Measurements from ENCODE around the gene PCCA. TPM values are rescaled to one million over a fixed set of nuclear protein-coding genes. Genes with fewer than 3 reads are reported as not detected.
A peak's percentile ranks its signal among the peaks of the same experiment; 100 is the strongest.

Gene PCCA
- polyA plus RNA-seq, 4 donors, result 3.0 to 24.7 (median 14.8) TPM

- Histone ChIP-seq H3K4me1 (ENCODE audit: control insufficient read depth in 3 of 3, insufficient read depth in 2 of 3, low read depth in 1 of 3, low read length in 2 of 3) (no peaks in the 10 kb centered on the region), H3K36me3 (ENCODE audit: control insufficient read depth in 3 of 3, insufficient read depth in 2 of 3, low read depth in 1 of 3, low read length in 3 of 3) (peaks cover 0 to 3% (median 0%) of the 10 kb centered on the region in 3 donors), H3K27ac (ENCODE audit: low read depth in 1 of 3, low read length in 2 of 3) (no peak overlapping the region), H3K4me3 (ENCODE audit: low read depth in 1 of 3, low read length in 3 of 3) (no peak overlapping the region), H3K9me3 (ENCODE audit: control insufficient read depth in 2 of 2, insufficient read depth in 1 of 2, low read depth in 1 of 2, low read length in 1 of 2) (no peaks in the 10 kb centered on the region), H3K27me3 (ENCODE audit: control insufficient read depth in 3 of 3, insufficient read depth in 3 of 3, low read length in 3 of 3) (no peaks in the 10 kb centered on the region)
- DNase-seq (no peak), FAIRE-seq (no peak)
- WGBS, 3 donors, result 85 to 90% (median 87%) methylated on average over 2 of the region's 2 CpGs
Observed at GRCh38 chr13:100362371-100362770, 273.5 kb downstream of the PCCA start.

DNA sequence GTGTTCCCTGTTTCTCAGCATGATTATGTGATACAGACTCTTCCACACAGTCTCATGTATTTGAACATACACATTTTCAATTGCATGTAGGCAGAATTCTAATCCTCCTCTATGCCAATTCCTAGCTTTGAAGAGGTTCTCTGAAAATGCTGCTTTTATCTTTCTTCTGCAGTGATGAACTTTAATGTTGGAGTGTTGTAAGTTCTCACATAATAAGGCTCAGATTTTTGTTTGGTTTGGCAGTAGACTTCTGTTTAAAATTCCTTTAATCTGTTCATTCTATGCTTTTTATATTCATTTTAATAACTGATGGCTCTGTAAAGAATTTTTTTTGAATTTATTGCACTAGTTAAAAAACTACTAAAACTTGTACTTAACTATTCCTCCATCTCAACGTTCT lies 273.9 kb downstream of the PCCA start:
- no peaks in the 10 kb centered on the region for H3K9me3 ChIP-seq (ENCODE audit: control insufficient read depth in 2 of 2, insufficient read depth in 1 of 2, low read depth in 1 of 2, low read length in 1 of 2)
- H3K36me3 ChIP-seq (ENCODE audit: control insufficient read depth in 3 of 3, insufficient read depth in 2 of 3, low read depth in 1 of 3, low read length in 3 of 3), result peaks cover 0 to 3% (median 0%) of the 10 kb centered on the region in 3 donors
- WGBS, 3 donors, result 53 to 74% (median 69%) methylated on average over 1 of the region's 1 CpG
- no peaks in the 10 kb centered on the region for H3K4me1 ChIP-seq (ENCODE audit: control insufficient read depth in 3 of 3, insufficient read depth in 2 of 3, low read depth in 1 of 3, low read length in 2 of 3)
- H3K27me3 ChIP-seq (ENCODE audit: control insufficient read depth in 3 of 3, insufficient read depth in 3 of 3, low read length in 3 of 3), result no peaks in the 10 kb centered on the region
- H3K27ac ChIP-seq (ENCODE audit: low read depth in 1 of 3, low read length in 2 of 3), result no peak overlapping the region
- FAIRE-seq, result no peak
- H3K4me3 ChIP-seq (ENCODE audit: low read depth in 1 of 3, low read length in 3 of 3), result no peak overlapping the region
- no peak for DNase-seq

GRCh38 chr13:100363285-100363711 lies 274.4 kb downstream of the PCCA start:
- Histone ChIP-seq H3K4me1 (ENCODE audit: control insufficient read depth in 3 of 3, insufficient read depth in 2 of 3, low read depth in 1 of 3, low read length in 2 of 3) (no peaks in the 10 kb centered on the region), H3K36me3 (ENCODE audit: control insufficient read depth in 3 of 3, insufficient read depth in 2 of 3, low read depth in 1 of 3, low read length in 3 of 3) (peaks cover 0 to 3% (median 0%) of the 10 kb centered on the region in 3 donors), H3K27me3 (ENCODE audit: control insufficient read depth in 3 of 3, insufficient read depth in 3 of 3, low read length in 3 of 3) (no peaks in the 10 kb centered on the region), H3K27ac (ENCODE audit: low read depth in 1 of 3, low read length in 2 of 3) (no peak overlapping the region), H3K9me3 (ENCODE audit: control insufficient read depth in 2 of 2, insufficient read depth in 1 of 2, low read depth in 1 of 2, low read length in 1 of 2) (no peaks in the 10 kb centered on the region), H3K4me3 (ENCODE audit: low read depth in 1 of 3, low read length in 3 of 3) (no peak overlapping the region)
- DNase-seq (no peak), FAIRE-seq (no peak)
- 61 to 85% (median 78%) methylated on average over 3 of the region's 3 CpGs for WGBS, 3 donors

DNA sequence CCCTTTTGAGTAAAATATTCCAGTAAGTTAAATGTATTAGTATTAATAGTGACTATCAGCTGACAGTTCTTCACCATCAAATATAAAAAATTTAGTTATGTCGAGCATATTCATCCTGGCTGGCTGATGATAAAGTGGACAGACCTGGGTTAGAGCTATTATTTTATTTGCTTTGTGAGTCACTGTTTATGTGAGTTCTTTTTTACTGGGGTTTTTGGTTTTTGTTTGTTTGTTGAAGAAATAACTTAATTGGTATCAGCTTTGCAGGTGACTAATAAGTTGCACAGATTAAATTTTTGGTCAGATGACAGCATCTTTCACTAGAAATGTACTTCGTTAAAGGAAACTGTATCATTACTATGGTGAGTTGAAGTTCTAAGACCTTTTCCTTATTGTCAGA lies 275.0 kb downstream of the PCCA start:
- DNase-seq (no peak), FAIRE-seq (no peak)
- Histone ChIP-seq H3K4me3 (ENCODE audit: low read depth in 1 of 3, low read length in 3 of 3) (no peak overlapping the region), H3K27me3 (ENCODE audit: control insufficient read depth in 3 of 3, insufficient read depth in 3 of 3, low read length in 3 of 3) (no peaks in the 10 kb centered on the region), H3K4me1 (ENCODE audit: control insufficient read depth in 3 of 3, insufficient read depth in 2 of 3, low read depth in 1 of 3, low read length in 2 of 3) (no peaks in the 10 kb centered on the region), H3K36me3 (ENCODE audit: control insufficient read depth in 3 of 3, insufficient read depth in 2 of 3, low read depth in 1 of 3, low read length in 3 of 3) (peaks cover 0 to 3% (median 0%) of the 10 kb centered on the region in 3 donors), H3K9me3 (ENCODE audit: control insufficient read depth in 2 of 2, insufficient read depth in 1 of 2, low read depth in 1 of 2, low read length in 1 of 2) (no peaks in the 10 kb centered on the region), H3K27ac (ENCODE audit: low read depth in 1 of 3, low read length in 2 of 3) (no peak overlapping the region)
- WGBS, 3 donors, result 74 to 77% (median 74%) methylated on average over 2 of the region's 2 CpGs

- WGBS, 3 donors, result 96 to 100% (median 96%) methylated on average over 4 of the region's 4 CpGs
- Histone ChIP-seq H3K9me3 (ENCODE audit: control insufficient read depth in 2 of 2, insufficient read depth in 1 of 2, low read depth in 1 of 2, low read length in 1 of 2) (no peaks in the 10 kb centered on the region), H3K27ac (ENCODE audit: low read depth in 1 of 3, low read length in 2 of 3) (no peak overlapping the region), H3K4me1 (ENCODE audit: control insufficient read depth in 3 of 3, insufficient read depth in 2 of 3, low read depth in 1 of 3, low read length in 2 of 3) (no peaks in the 10 kb centered on the region), H3K4me3 (ENCODE audit: low read depth in 1 of 3, low read length in 3 of 3) (no peak overlapping the region), H3K36me3 (ENCODE audit: control insufficient read depth in 3 of 3, insufficient read depth in 2 of 3, low read depth in 1 of 3, low read length in 3 of 3) (peaks cover 0 to 3% (median 0%) of the 10 kb centered on the region in 3 donors), H3K27me3 (ENCODE audit: control insufficient read depth in 3 of 3, insufficient read depth in 3 of 3, low read length in 3 of 3) (no peaks in the 10 kb centered on the region)
- DNase-seq (no peak), FAIRE-seq (no peak)
Observed at GRCh38 chr13:100364591-100364990, 275.7 kb downstream of the PCCA start.

GRCh38 chr13:100365680-100366079 lies 276.8 kb downstream of the PCCA start:
- DNase-seq (no peak), FAIRE-seq (no peak)
- no peaks in the 10 kb centered on the region for H3K9me3 ChIP-seq (ENCODE audit: control insufficient read depth in 2 of 2, insufficient read depth in 1 of 2, low read depth in 1 of 2, low read length in 1 of 2)
- H3K27ac ChIP-seq (ENCODE audit: low read depth in 1 of 3, low read length in 2 of 3), result no peak overlapping the region
- H3K36me3 ChIP-seq (ENCODE audit: control insufficient read depth in 3 of 3, insufficient read depth in 2 of 3, low read depth in 1 of 3, low read length in 3 of 3), result peaks cover 0 to 3% (median 0%) of the 10 kb centered on the region in 3 donors
- no peak overlapping the region for H3K4me3 ChIP-seq (ENCODE audit: low read depth in 1 of 3, low read length in 3 of 3)
- 68 to 92% (median 84%) methylated on average over 3 of the region's 3 CpGs for WGBS, 3 donors
- H3K4me1 ChIP-seq (ENCODE audit: control insufficient read depth in 3 of 3, insufficient read depth in 2 of 3, low read depth in 1 of 3, low read length in 2 of 3), result no peaks in the 10 kb centered on the region
- H3K27me3 ChIP-seq (ENCODE audit: control insufficient read depth in 3 of 3, insufficient read depth in 3 of 3, low read length in 3 of 3), result no peaks in the 10 kb centered on the region

GRCh38 chr13:100378533-100378932 lies 289.6 kb downstream of the PCCA start:
- DNase-seq (no peak), FAIRE-seq (no peak)
- peaks cover 0 to 13% (median 0%) of the 10 kb centered on the region in 3 donors for H3K36me3 ChIP-seq (ENCODE audit: control insufficient read depth in 3 of 3, insufficient read depth in 2 of 3, low read depth in 1 of 3, low read length in 3 of 3)

GRCh38 chr13:100381595-100382224 lies 292.8 kb downstream of the PCCA start:
- DNase-seq, result peak in 1 of 2 donors; percentile 11
- Histone ChIP-seq H3K27ac (ENCODE audit: low read depth in 1 of 3, low read length in 2 of 3) (no peak overlapping the region), H3K9me3 (ENCODE audit: control insufficient read depth in 2 of 2, insufficient read depth in 1 of 2, low read depth in 1 of 2, low read length in 1 of 2) (peaks cover 0 to 23% of the 10 kb centered on the region in 2 donors), H3K4me1 (ENCODE audit: control insufficient read depth in 3 of 3, insufficient read depth in 2 of 3, low read depth in 1 of 3, low read length in 2 of 3) (no peaks in the 10 kb centered on the region), H3K27me3 (ENCODE audit: control insufficient read depth in 3 of 3, insufficient read depth in 3 of 3, low read length in 3 of 3) (no peaks in the 10 kb centered on the region), H3K36me3 (ENCODE audit: control insufficient read depth in 3 of 3, insufficient read depth in 2 of 3, low read depth in 1 of 3, low read length in 3 of 3) (peaks cover 0 to 9% (median 0%) of the 10 kb centered on the region in 3 donors), H3K4me3 (ENCODE audit: low read depth in 1 of 3, low read length in 3 of 3) (no peak overlapping the region)
- WGBS, 3 donors, result 70 to 87% (median 82%) methylated on average over 16 of the region's 16 CpGs
- FAIRE-seq, result no peak

More at GRCh38 chr13:100378533-100378932, 289.6 kb downstream of the PCCA start:
- no peaks in the 10 kb centered on the region for H3K4me1 ChIP-seq (ENCODE audit: control insufficient read depth in 3 of 3, insufficient read depth in 2 of 3, low read depth in 1 of 3, low read length in 2 of 3)
- H3K27me3 ChIP-seq (ENCODE audit: control insufficient read depth in 3 of 3, insufficient read depth in 3 of 3, low read length in 3 of 3), result no peaks in the 10 kb centered on the region
- H3K27ac ChIP-seq (ENCODE audit: low read depth in 1 of 3, low read length in 2 of 3), result no peak overlapping the region
- H3K9me3 ChIP-seq (ENCODE audit: control insufficient read depth in 2 of 2, insufficient read depth in 1 of 2, low read depth in 1 of 2, low read length in 1 of 2), result peaks cover 0 to 31% of the 10 kb centered on the region in 2 donors
- H3K4me3 ChIP-seq (ENCODE audit: low read depth in 1 of 3, low read length in 3 of 3), result no peak overlapping the region

GRCh38 chr13:100382785-100383184 lies 293.9 kb downstream of the PCCA start:
- H3K4me3 ChIP-seq (ENCODE audit: low read depth in 1 of 3, low read length in 3 of 3), result no peak overlapping the region
- DNase-seq (no peak), FAIRE-seq (no peak)
- no peak overlapping the region for H3K27ac ChIP-seq (ENCODE audit: low read depth in 1 of 3, low read length in 2 of 3)
- H3K36me3 ChIP-seq (ENCODE audit: control insufficient read depth in 3 of 3, insufficient read depth in 2 of 3, low read depth in 1 of 3, low read length in 3 of 3), result peaks cover 0 to 9% (median 0%) of the 10 kb centered on the region in 3 donors
- no peaks in the 10 kb centered on the region for H3K4me1 ChIP-seq (ENCODE audit: control insufficient read depth in 3 of 3, insufficient read depth in 2 of 3, low read depth in 1 of 3, low read length in 2 of 3)
- no peaks in the 10 kb centered on the region for H3K27me3 ChIP-seq (ENCODE audit: control insufficient read depth in 3 of 3, insufficient read depth in 3 of 3, low read length in 3 of 3)
- peaks cover 0 to 19% of the 10 kb centered on the region in 2 donors for H3K9me3 ChIP-seq (ENCODE audit: control insufficient read depth in 2 of 2, insufficient read depth in 1 of 2, low read depth in 1 of 2, low read length in 1 of 2)

Data from small intestine (tissue), 7 donors.